Measurements from ENCODE around the gene ARL4A.

- TF ChIP-seq CTCF (IDR thresholded peaks at IDR 0.05 in 2 of 3, conservative IDR thresholded peaks at IDR 0.05 in 1 of 3; ENCODE audit: control insufficient read depth in 2 of 3, extremely low read depth in 1 of 3, insufficient read depth in 1 of 3, low read depth in 3 of 3, low read length in 3 of 3) (no peak), JUND (IDR thresholded peaks at IDR 0.05; ENCODE audit: low read depth, low read length) (no peak), USF1 (IDR thresholded peaks at IDR 0.05; ENCODE audit: borderline replicate concordance, extremely low read length, insufficient read depth, low read depth, low read length) (no peak), EGR1 (IDR thresholded peaks at IDR 0.05; ENCODE audit: borderline replicate concordance in 1 of 2, low read depth in 2 of 2, low read length in 2 of 2) (no peak)
Observed at GRCh38 chr7:12708314-12708713, 20.9 kb downstream of the ARL4A start.
